GM12801 (cell line): ENCODE measurements around the gene ZFPM1.

Experiments
- CTCF ChIP-seq: IDR thresholded peaks from one replicate; pipeline ENCODE4 v1.5.1; 2011; ENCODE audit warnings: control low read depth; ENCODE audit not compliant: insufficient read length; ENCODE audit errors: extremely low read depth

ZFPM1 gene

GRCh38 chr16:88408561-88409142 lies 44.4 kb upstream of the ZFPM1 start:
- no peak for TF ChIP-seq CTCF

DNA sequence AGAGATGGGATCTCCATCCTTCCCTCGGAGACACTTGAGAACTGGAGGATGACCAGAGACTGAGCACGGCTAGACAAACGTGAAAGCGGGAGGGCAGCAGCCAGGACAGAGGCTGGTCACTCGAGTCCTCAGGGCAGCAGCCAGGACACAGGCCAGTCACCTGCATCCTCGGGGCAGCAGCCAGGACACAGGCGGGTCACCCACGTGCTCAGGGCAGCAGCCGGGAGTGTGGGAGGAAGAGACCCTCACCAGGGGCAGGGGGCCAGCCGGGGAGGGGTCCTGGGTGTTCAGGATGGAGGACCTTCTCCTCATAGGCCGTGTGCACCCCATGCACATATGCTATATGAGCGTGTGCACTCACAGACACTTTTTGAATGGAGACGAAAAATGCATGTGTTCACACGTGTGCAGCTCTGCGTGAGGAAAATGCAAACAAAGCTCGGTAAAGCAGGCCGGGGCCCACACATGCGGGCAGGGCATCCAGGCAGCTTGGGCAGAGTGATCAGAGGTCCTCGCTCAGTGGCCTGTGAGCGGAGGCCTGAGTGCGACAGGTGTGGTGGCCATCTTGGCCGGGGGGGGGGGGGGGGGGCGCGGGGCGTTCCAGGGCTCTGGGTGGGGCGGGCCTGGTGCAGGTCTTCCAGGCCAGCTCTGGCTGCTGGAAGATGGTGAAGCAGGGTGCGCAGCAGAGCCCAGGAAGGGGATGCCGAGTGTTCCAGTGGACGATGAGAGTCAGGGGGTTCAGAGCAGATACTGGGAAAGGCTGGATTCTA lies 43.6 kb upstream of the ZFPM1 start:
- no peak for TF ChIP-seq CTCF

- TF ChIP-seq CTCF = no peak
These were observed 41.0 kb upstream of the ZFPM1 start for GRCh38 chr16:88411951-88412576.

- no peak for TF ChIP-seq CTCF
These were observed 40.3 kb upstream of the ZFPM1 start for GRCh38 chr16:88412766-88413165.

- TF ChIP-seq CTCF = no peak
These were observed 39.8 kb upstream of the ZFPM1 start for GRCh38 chr16:88413231-88413630.

GRCh38 chr16:88413631-88414030 lies 39.4 kb upstream of the ZFPM1 start:
- TF ChIP-seq CTCF = no peak

GRCh38 chr16:88414521-88415380 lies 38.3 kb upstream of the ZFPM1 start:
- no peak for TF ChIP-seq CTCF
